Measurements from ENCODE around the gene ITGA3.

The ITGA3 gene

GRCh38 chr17:50110591-50111349 lies 54.9 kb downstream of the ITGA3 start:
- no peak for DNase-seq (ENCODE audit: low spot score)

- DNase-seq (ENCODE audit: low spot score) = no peak
Observed at GRCh38 chr17:50111673-50112655, 56.1 kb downstream of the ITGA3 start.

- DNase-seq (ENCODE audit: low spot score) = no peak
Observed at GRCh38 chr17:50112694-50113093, 56.8 kb downstream of the ITGA3 start.

- no peak for DNase-seq (ENCODE audit: low spot score)
Observed at GRCh38 chr17:50113624-50114320, 57.9 kb downstream of the ITGA3 start.

- no peak for DNase-seq (ENCODE audit: low spot score)
Observed at GRCh38 chr17:50114401-50114800, 58.5 kb downstream of the ITGA3 start.

- no peak for DNase-seq (ENCODE audit: low spot score)
Observed at GRCh38 chr17:50114849-50115357, 59.0 kb downstream of the ITGA3 start.

GRCh38 chr17:50115756-50116155 lies 59.8 kb downstream of the ITGA3 start:
- no peak for DNase-seq (ENCODE audit: low spot score)

GRCh38 chr17:50117202-50118051 lies 61.5 kb downstream of the ITGA3 start:
- no peak for DNase-seq (ENCODE audit: low spot score)

- no peak for DNase-seq (ENCODE audit: low spot score)
Observed at GRCh38 chr17:50118076-50118827, 62.3 kb downstream of the ITGA3 start.

GRCh38 chr17:50118828-50119218 lies 62.9 kb downstream of the ITGA3 start:
- DNase-seq (ENCODE audit: low spot score) = no peak

- no peak for DNase-seq (ENCODE audit: low spot score)
Observed at GRCh38 chr17:50120475-50121253, 64.8 kb downstream of the ITGA3 start.

GRCh38 chr17:50122945-50123344 lies 67.0 kb downstream of the ITGA3 start:
- DNase-seq (ENCODE audit: low spot score) = no peak

GRCh38 chr17:50123649-50124349 lies 67.9 kb downstream of the ITGA3 start:
- DNase-seq (ENCODE audit: low spot score) = no peak

GRCh38 chr17:50125420-50125997 lies 69.6 kb downstream of the ITGA3 start:
- no peak for DNase-seq (ENCODE audit: low spot score)

- DNase-seq (ENCODE audit: low spot score) = no peak
Observed at GRCh38 chr17:50127697-50128361, 71.9 kb downstream of the ITGA3 start.

GRCh38 chr17:50128441-50129352 lies 72.8 kb downstream of the ITGA3 start:
- DNase-seq (ENCODE audit: low spot score) = no peak

- DNase-seq (ENCODE audit: low spot score) = no peak
Observed at GRCh38 chr17:50129353-50129727, 73.4 kb downstream of the ITGA3 start.
